ENCODE results near the gene CPNE7.

GRCh38 chr16:89569506-89570341, 5.8 kb upstream of the CPNE7 start:
- TF ChIP-seq CTCF (IDR thresholded peaks at IDR 0.05) (no peak), EP300 (IDR thresholded peaks at IDR 0.05) (no peak)
